ENCODE results near the gene THRAP3. TPM values are rescaled to one million over a fixed set of nuclear protein-coding genes. Genes with fewer than 3 reads are reported as not detected.
A peak's percentile ranks its signal among the peaks of the same experiment; 100 is the strongest.

The THRAP3 gene
- total and polyA plus RNA-seq, 2 donors from 2014 or later: 28.0 to 102 TPM

- TF ChIP-seq CTCF (IDR thresholded peaks at IDR 0.05; ENCODE audit: borderline replicate concordance, extremely low read depth, insufficient read depth): no peak
- intact Hi-C loops (cut with DNase I): no loop called here
- no peak overlapping the region for H3K4me3 ChIP-seq (ENCODE audit: low read length in 3 of 3)
- peaks cover 0 to 6% (median 0%) of the 10 kb centered on the region in 3 donors for H3K4me1 ChIP-seq (ENCODE audit: control insufficient read depth in 2 of 3, insufficient read depth in 2 of 3, low read depth in 1 of 3, low read length in 3 of 3)
- no peak overlapping the region for H3K27ac ChIP-seq (ENCODE audit: low read depth in 2 of 2, low read length in 2 of 2)
- H3K27me3 ChIP-seq (ENCODE audit: control insufficient read depth, insufficient read depth, low read length): no peaks in the 10 kb centered on the region
- FAIRE-seq: no peak
- H3K9ac ChIP-seq (ENCODE audit: low read length in 3 of 3): no peak overlapping the region
- H3K36me3 ChIP-seq (ENCODE audit: control insufficient read depth in 2 of 3, insufficient read depth in 3 of 3, low read length in 3 of 3): no peaks in the 10 kb centered on the region
- DNase-seq: no peak
- H3K9me3 ChIP-seq (ENCODE audit: control insufficient read depth in 2 of 3, insufficient read depth in 1 of 3, low read length in 3 of 3): no peaks in the 10 kb centered on the region
Measured at GRCh38 chr1:36199934-36200741, 24.1 kb upstream of the THRAP3 start.

- Histone ChIP-seq H3K27ac (ENCODE audit: low read depth in 2 of 2, low read length in 2 of 2) (no peak overlapping the region), H3K27me3 (ENCODE audit: control insufficient read depth, insufficient read depth, low read length) (no peaks in the 10 kb centered on the region), H3K9me3 (ENCODE audit: control insufficient read depth in 2 of 3, insufficient read depth in 1 of 3, low read length in 3 of 3) (no peaks in the 10 kb centered on the region), H3K36me3 (ENCODE audit: control insufficient read depth in 2 of 3, insufficient read depth in 3 of 3, low read length in 3 of 3) (no peaks in the 10 kb centered on the region), H3K4me1 (ENCODE audit: control insufficient read depth in 2 of 3, insufficient read depth in 2 of 3, low read depth in 1 of 3, low read length in 3 of 3) (peaks cover 0 to 6% (median 0%) of the 10 kb centered on the region in 3 donors), H3K4me3 (ENCODE audit: low read length in 3 of 3) (no peak overlapping the region), H3K9ac (ENCODE audit: low read length in 3 of 3) (peak overlapping the region in 1 of 3 donors; percentile 12)
- no peak for TF ChIP-seq CTCF (IDR thresholded peaks at IDR 0.05; ENCODE audit: borderline replicate concordance, extremely low read depth, insufficient read depth)
- DNase-seq (no peak), FAIRE-seq (no peak)
- intact Hi-C loops (cut with DNase I): no loop called here
Measured at GRCh38 chr1:36203027-36203553, 21.2 kb upstream of the THRAP3 start.

DNA sequence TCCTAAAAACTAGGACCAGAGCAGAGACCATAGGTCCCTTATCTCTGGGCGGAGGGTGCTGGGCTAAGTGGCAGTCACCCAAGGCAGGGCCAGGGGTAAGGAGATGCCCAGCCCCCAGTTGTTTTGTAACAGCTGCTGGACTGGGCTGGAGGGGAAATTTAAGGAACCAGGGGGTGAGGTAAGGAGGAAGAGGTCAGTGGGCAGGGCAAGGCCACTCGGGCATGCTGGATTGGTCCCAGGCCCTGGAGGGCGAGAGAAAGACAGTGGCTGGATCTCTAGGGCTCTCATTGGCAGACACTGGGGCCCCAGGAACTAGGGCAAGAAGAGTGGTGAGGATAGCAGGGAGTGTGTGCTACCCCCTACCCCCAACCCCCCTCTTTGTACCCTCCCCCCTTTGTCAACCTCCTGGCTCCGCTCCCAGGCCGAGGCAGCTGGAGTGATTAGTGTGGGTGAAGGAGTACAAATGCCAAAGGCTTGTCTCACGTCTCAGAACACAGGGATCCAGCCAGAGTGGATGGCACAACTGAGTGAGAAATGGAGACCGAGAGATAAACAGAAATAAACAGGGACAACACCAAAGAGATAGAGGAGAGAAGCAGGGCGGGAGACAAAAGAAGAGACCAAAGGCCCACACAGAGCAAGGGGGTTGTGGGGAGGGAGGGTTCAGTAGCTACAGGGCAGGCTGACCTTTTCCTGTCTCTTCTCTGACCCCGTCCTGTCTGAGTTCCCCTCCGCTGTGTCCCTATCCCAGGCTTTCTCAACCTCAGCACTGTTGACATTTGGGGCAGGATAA, 20.5 kb upstream of the THRAP3 start:
- no peaks in the 10 kb centered on the region for H3K36me3 ChIP-seq (ENCODE audit: control insufficient read depth in 2 of 3, insufficient read depth in 3 of 3, low read length in 3 of 3)
- no peaks in the 10 kb centered on the region for H3K27me3 ChIP-seq (ENCODE audit: control insufficient read depth, insufficient read depth, low read length)
- no peaks in the 10 kb centered on the region for H3K9me3 ChIP-seq (ENCODE audit: control insufficient read depth in 2 of 3, insufficient read depth in 1 of 3, low read length in 3 of 3)
- FAIRE-seq: no peak
- H3K27ac ChIP-seq (ENCODE audit: low read depth in 2 of 2, low read length in 2 of 2): peak overlapping the region in 1 of 2 donors; percentile 41
- H3K4me3 ChIP-seq (ENCODE audit: low read length in 3 of 3): no peak overlapping the region
- peaks cover 0 to 6% (median 0%) of the 10 kb centered on the region in 3 donors for H3K4me1 ChIP-seq (ENCODE audit: control insufficient read depth in 2 of 3, insufficient read depth in 2 of 3, low read depth in 1 of 3, low read length in 3 of 3)
- intact Hi-C loops (cut with DNase I): no loop called here
- peak overlapping the region in 1 of 3 donors; percentile 12 for H3K9ac ChIP-seq (ENCODE audit: low read length in 3 of 3)
- peak in 1 of 5 donors; percentile 80 for DNase-seq
- no peak for TF ChIP-seq CTCF (IDR thresholded peaks at IDR 0.05; ENCODE audit: borderline replicate concordance, extremely low read depth, insufficient read depth)
